ENCODE data around the gene SLC22A1.

GRCh38 chr6:160102956-160103824 lies 18.4 kb upstream of the SLC22A1 start:
- TF ChIP-seq EZH2 (IDR thresholded peaks at IDR 0.05) (no peak), POLR2AphosphoS5 (IDR thresholded peaks at IDR 0.05; ENCODE audit: borderline replicate concordance, low read depth, low read length) (no peak), FOXP2 (optimal IDR thresholded peaks at IDR 0.05; ENCODE audit: control extremely low read depth, extremely low read length, insufficient read depth) (no peak)

All from SK-N-MC (cell line).